ENCODE measurements around the gene CAPN5. TPM values are rescaled to one million over a fixed set of nuclear protein-coding genes. Genes with fewer than 3 reads are reported as not detected.

The CAPN5 gene
- total RNA-seq, 1 experiment from 2014 or later: 30.9 TPM

DNA sequence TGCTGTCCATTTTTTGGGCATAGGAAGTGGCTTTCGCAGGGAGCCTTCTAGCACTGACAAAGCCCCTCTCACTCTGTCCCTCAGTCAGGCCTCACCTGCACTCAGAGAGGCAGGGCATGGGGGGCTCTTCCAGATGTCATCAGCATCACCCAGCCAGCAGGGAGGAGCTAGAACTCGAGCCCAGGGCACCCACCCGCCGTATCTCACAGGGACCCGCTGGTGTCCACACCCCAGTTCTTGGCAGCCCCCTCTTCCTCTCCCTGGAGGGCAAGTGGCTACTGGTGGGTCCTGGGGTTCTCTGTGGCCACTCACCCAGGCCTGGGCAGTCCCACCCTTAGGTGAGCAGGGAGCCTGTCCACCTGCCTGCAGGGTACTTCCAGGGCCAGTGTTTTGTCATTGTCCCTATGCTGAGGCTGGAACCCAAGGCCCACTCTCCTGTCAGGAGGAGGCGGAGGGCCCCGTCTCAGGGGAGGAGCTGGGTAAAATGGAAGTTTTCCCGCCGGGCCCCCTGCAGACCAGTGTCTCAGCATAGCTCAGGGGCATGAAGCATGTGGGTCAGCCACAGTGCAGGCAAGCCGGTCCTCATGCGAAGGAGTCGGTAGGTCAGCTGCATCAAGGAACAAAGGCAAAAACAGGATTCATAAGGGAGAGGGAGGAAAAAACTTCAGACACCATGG, 83.1 kb downstream of the CAPN5 start:
- no peak for DNase-seq (ENCODE audit: low spot score)

- no peak for DNase-seq (ENCODE audit: low spot score)
Measured at GRCh38 chr11:77150836-77151235, 84.1 kb downstream of the CAPN5 start.

GRCh38 chr11:77151804-77152509, 85.2 kb downstream of the CAPN5 start:
- DNase-seq (ENCODE audit: low spot score): no peak

DNA sequence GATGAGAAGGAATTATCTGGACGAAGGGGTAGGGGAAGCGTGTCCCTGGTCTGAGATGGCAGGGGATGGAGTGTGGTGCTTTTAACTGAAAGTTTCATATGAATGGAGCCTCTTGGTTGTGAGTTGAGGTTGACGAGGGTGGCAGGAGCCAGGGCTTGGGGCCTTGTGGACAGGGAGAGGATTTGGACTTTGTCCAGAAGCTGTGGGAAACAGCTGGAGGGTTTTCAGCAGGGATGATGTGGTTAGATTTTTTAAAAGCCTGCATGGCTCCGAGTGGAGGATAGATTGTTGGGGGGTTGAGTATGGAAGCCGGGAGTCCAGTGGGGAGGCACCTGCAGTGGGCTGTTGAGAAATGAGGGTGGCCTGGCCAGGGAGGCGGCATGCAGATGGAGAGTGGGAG, 86.1 kb downstream of the CAPN5 start:
- no peak for DNase-seq (ENCODE audit: low spot score)

- no peak for DNase-seq (ENCODE audit: low spot score)
Measured at GRCh38 chr11:77153276-77154185, 86.8 kb downstream of the CAPN5 start.

DNA sequence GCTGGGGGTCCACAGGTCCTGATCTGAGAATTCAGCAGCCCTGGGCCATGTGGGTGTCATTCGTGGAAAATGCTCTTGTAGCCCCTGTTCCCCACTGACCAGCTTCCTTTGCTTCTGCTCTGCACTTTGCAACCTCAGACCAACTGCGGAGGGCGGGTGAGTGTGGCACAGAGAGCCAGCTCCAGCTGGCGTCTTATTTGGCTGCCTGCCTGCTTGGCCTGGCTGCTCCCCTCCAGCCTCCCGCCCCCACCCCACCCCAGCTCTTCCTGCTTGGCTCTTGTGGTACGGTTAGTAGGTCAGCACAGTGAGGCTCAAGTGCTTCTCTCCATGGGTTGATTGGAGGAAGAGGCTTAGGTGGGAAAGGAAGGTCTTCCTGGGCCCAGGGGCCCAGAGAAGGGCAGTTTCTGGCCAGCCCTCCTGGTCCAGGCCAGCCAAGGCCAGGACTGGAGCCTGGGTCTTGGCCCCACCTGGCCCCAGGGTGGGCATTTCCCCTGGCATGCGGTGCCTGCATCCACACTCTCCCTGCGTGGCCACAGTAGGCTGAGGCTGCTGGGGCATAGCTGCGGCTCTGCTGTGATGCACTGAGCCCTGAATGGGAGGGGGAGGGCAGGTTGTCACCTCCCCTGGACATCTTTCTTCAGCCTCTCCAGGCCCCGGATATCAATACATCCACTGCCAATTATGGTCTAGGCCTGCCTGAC, 87.8 kb downstream of the CAPN5 start:
- no peak for DNase-seq (ENCODE audit: low spot score)

GRCh38 chr11:77155082-77155475, 88.3 kb downstream of the CAPN5 start:
- no peak for DNase-seq (ENCODE audit: low spot score)

DNA sequence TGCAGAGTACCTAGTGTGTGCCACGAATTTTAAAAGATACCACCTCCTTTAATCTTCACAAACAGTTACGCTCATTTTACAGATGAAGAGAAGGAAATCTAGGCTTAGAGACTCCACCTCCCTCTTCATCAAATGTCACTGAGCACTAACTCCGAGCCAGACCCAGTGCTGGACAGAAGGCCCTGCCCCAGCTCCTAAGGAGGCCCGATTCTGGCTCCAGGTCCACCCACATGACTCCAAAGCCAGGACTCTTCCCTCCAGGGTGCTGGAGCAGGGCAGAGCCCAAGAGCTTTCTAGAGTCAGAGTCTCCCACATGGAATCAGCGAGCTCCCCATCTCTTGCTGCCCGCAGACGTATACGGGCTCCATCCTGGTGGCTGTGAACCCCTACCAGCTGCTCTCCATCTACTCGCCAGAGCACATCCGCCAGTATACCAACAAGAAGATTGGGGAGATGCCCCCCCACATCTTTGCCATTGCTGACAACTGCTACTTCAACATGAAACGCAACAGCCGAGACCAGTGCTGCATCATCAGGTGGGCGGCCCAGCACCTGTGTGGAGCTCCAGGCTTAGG, 88.9 kb downstream of the CAPN5 start:
- no peak for DNase-seq (ENCODE audit: low spot score)

GRCh38 chr11:77156396-77157195, 89.8 kb downstream of the CAPN5 start:
- no peak for DNase-seq (ENCODE audit: low spot score)

DNA sequence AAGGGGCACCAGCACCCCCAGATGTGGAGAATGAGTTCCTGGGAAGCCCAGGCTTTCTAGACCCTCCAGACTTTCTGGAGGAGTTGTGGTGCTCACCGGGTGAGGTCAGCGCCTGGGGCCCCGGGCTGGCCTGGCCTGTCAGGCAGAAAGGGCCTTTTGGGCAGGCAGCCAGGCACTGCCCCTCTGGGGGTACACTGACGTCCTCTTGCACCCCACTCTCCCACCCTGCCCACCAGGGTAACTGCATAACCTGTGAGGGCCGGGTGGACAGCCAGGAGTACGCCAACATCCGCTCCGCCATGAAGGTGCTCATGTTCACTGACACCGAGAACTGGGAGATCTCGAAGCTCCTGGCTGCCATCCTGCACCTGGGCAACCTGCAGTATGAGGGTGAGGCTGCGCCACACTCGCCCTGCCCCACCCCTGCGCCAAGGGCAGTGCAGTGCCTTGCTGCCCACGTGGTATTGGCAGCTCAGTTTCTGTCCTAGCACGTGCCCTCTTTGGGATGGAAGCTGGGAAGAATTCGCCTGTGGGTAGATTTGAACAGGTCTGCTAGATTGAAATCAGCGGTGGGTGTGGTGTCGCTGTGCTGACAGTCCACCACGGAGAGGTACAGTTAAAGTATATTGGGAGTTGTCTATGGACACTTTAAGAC, 91.4 kb downstream of the CAPN5 start:
- DNase-seq (ENCODE audit: low spot score): no peak

DNA sequence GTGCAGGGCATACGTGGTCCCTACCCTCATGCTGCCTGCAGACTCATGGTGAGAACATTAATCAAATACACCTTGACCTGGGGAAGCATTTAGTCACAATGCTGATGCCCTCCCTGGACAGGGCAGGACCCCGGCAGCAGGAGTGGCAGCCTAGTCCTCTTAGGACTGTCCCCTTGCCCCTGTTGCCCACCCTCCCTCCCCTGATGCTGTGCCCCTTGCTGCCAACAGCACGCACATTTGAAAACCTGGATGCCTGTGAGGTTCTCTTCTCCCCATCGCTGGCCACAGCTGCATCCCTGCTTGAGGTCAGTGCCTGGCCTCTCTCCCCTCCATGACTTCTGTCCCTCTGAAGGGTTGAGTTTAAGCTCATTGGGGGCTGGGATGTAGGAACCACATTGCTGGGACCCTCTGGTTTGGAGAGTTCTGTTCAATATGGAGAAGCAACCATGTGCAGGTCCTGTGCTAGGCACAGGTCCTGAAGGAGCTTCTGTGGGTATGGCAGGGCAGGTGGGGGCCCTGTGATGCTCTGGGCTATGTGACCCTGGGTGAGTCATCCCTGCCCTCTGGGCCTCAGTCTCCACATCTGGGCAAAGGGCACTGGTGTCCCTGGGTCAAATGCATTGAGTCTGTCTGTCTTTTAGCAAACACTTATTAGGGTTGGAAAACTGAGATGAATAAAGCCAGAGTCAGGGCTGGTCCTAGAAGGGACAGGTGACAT, 92.6 kb downstream of the CAPN5 start:
- DNase-seq (ENCODE audit: low spot score): no peak

GRCh38 chr11:77159937-77160495, 93.2 kb downstream of the CAPN5 start:
- DNase-seq (ENCODE audit: low spot score): no peak

DNA sequence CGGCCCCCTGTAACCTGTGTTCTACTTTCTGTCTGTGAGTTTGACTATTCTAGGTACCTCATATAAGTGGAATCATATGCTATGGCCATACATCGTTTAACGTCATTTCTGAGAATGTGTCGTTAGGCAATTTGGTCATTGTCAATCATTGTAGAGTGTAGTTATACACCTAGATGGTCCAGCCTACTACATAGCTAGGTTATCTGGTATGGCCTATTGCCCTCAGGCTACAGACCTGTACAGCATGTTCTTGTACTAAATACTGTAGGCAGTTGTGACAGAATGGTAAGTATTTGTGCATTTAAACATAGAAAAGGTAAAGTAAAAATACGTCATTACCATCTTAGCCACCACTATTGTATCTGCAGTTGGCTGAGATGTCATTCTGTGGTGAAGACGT, 96.5 kb downstream of the CAPN5 start:
- DNase-seq (ENCODE audit: low spot score): no peak

- DNase-seq (ENCODE audit: low spot score): no peak
Measured at GRCh38 chr11:77165066-77165465, 98.3 kb downstream of the CAPN5 start.

DNA sequence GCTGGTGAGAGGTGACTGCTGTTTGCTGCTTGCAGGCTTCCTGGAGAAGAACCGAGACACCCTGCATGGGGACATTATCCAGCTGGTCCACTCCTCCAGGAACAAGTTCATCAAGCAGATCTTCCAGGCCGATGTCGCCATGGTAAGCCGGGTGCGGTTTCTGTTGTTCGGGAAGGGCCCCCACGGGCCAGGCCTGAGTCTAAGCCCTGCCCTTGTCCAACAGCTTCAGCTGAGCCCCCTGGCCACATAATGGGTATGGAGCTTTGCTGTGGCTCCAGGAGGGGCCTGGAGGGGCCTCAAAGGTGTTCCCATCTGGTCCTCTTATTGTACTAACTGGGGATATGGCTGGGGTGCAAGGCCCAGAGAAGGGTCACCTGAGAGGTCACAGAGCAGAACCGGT, 99.2 kb downstream of the CAPN5 start:
- no peak for DNase-seq (ENCODE audit: low spot score)

GRCh38 chr11:77167111-77167626, 100.4 kb downstream of the CAPN5 start:
- no peak for DNase-seq (ENCODE audit: low spot score)

GRCh38 chr11:77167791-77168190, 101.0 kb downstream of the CAPN5 start:
- DNase-seq (ENCODE audit: low spot score): no peak

GRCh38 chr11:77170107-77170506, 103.3 kb downstream of the CAPN5 start:
- no peak for DNase-seq (ENCODE audit: low spot score)

- DNase-seq (ENCODE audit: low spot score): no peak
Measured at GRCh38 chr11:77171254-77171653, 104.5 kb downstream of the CAPN5 start.
